GM19468 (cell line): ENCODE data around the gene OR4M1.
"Not testable (repeated sequence)": the region's sequence is repeated elsewhere in the genome, so short reads cannot be mapped to it uniquely, and the experiment has no call there.

ENCODE experiments used
- ATAC-seq: cut with Tn5 transposase; IDR thresholded peaks from one replicate; pipeline ENCODE4 v1.9.1; 2021; ENCODE audit warnings: mild to moderate bottlenecking, moderate library complexity, moderate number of reproducible peaks; ENCODE audit not compliant: unreplicated experiment; ENCODE audit errors: extremely low read depth

OR4M1 gene

GRCh38 chr14:19819879-19820278, 46.6 kb downstream of the OR4M1 start:
- ATAC-seq = not testable (repeated sequence)

DNA sequence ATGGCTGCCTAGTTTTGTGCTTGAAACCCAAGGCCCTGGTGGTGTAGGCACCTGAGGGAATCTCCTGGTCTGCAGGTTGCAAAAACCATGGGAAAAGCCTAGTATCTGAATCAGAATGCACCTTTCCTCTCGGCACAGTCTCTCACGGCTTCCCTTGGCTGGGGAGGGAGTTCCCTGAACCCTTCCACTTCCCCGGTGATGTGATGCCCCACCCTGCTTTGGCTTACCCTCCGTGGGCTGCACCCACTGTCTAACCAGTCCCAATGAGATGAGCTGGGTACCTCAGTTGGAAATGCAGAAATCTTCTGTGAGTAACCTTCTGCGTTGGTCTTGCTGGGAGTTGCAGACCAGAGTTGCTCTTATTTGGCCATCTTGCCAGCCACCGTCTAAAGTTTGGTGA, 47.7 kb downstream of the OR4M1 start:
- ATAC-seq = not testable (repeated sequence)

DNA sequence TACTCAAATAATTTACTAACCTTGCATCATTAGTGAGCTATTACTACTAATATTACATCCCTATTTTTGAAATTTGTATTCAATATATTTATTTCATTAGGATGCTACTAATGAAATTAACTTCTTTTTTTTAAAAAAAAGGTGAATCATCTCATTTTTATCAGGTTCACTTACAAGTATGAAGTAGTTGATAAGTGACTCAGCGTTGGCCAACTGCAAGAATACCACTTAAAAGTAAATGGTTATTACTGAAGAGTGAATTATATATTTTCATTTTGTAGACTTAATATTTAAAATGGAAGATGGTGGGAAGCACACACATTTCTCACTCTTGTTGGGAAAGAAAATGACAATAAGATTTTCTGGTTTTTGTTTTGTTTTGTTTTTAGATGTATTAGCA, 49.9 kb downstream of the OR4M1 start:
- no peak for ATAC-seq

- ATAC-seq = no peak
Measured at GRCh38 chr14:19823765-19824164, 50.5 kb downstream of the OR4M1 start.

DNA sequence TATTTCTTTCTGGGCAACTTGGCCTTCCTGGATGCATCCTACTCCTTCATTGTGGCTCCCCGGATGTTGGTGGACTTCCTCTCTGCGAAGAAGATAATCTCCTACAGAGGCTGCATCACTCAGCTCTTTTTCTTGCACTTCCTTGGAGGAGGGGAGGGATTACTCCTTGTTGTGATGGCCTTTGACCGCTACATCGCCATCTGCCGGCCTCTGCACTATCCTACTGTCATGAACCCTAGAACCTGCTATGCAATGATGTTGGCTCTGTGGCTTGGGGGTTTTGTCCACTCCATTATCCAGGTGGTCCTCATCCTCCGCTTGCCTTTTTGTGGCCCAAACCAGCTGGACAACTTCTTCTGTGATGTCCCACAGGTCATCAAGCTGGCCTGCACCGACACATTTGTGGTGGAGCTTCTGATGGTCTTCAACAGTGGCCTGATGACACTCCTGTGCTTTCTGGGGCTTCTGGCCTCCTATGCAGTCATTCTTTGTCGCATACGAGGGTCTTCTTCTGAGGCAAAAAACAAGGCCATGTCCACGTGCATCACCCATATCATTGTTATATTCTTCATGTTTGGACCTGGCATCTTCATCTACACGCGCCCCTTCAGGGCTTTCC, 54.4 kb downstream of the OR4M1 start:
- not testable (repeated sequence) for ATAC-seq

GRCh38 chr14:19828314-19828713, 55.0 kb downstream of the OR4M1 start:
- ATAC-seq = no peak
